ENCODE results near the gene INKA1.

Gene INKA1

DNA sequence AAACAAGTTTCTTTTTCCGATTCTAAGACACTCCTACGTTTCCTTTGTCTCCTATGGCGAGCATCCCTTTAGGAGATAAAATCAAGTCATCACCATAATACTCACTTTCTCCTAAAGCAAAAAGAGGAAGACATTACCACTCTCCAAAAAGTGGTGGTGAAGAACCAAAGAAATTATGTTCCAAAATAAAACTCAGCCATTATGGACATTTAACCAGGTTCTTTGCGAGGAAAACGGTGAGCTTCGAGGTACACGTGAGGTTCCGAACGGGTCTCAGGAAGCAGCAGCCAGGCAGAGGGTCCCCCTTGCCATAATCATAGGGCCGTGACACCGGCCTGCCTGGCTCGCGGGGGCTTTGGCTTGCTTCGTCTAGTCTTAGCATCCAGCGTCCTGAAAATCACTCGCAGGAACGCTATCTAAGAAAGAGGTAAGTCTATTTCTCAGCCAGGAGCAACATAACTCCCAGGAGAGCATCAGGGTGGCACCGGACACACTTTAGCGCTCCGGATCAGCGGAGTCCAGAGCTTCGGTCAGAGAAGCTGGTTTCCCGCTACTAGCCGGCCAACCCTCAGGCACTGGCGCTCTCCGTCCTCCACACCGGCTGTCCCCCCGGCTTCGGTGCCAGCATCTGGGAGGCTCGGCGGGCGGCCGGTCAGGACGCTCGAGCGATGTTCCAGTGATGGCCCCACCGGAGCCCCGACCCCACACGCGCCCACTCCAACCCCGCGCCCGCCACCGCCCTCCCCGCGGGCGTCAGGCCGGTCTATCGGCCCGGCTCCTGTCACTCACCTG is 17.3 kb upstream of the INKA1 start:
- DNase-seq = peak in 20 of 42 donors; percentile 14 to 69 (median 38)
- intact Hi-C loops (cut with DNase I) = loop anchor here (5.0 kb wide), 1 partner anchor 63 kb away; the partner anchor contains the start of gene GMPPB

DNA sequence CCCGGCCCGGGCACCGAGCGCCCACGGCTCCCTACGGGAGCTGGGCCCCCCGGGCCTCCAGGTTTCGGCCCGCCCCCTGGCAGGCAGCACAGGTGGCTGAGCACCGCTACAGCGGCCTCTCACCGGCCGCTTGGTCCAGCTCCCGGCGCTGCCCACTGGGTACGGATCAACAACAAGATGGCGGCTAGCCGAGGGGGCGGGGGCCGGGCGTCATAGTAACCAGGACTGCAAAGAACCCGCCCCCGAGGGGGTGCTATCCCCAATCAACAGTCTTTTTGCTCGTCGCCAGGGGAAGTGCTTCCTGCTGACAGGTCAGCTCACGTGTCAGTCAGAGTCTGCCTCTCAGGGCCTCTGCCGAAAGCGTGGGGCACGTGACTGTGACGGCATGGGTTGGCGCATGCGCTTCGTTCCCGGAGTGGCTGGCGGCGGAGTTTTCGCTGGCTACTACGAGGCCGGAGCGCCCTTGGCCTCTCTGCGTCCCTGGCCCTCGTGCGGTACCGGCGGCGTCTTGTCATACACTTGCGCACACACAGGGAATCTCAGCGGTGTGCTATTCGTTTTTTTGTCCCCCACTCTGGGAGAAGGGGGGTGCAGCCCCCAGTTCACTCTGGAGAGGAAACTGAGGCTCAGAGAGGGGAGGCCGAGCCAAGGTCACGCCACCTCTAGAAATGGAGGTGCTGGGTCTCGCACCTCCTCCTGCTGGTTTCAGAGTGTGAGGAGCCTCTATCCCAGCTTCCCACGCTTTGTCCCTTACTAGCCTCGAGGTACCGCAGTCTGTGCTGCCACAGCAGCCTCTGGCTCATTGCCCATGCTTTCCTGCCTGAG is 16.5 kb upstream of the INKA1 start, which contains the start of gene IP6K1:
IP6K1 (minus strand) TSS at position 186 of the 825 bp plus-strand sequence. CDS start 38,502 bp downstream, outside the sequence.
- DNase-seq = peak; percentile 100
- intact Hi-C loops (cut with DNase I) = loop anchor here (5.0 kb wide), 1 partner anchor 64 kb away; the partner anchor contains the start of gene GMPPB

DNA sequence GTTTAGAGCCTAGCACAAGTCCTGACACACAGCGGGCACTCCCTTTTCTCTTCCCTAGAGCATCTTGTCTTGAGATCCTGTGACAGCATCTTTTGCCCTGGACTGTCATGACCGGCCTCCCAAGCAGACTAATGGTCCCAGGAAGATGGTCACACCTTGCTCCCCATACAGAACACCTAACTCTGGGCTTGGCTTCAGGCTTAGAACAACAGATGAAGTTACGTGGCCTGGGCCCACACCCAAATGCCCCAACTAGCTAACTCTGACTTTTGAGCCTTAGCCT is 15.9 kb upstream of the INKA1 start:
- DNase-seq = peak in 1 of 42 donors; percentile 29
- intact Hi-C loops (cut with DNase I) = loop anchor here (5.0 kb wide), 1 partner anchor 65 kb away; the partner anchor contains the start of gene GMPPB

DNA sequence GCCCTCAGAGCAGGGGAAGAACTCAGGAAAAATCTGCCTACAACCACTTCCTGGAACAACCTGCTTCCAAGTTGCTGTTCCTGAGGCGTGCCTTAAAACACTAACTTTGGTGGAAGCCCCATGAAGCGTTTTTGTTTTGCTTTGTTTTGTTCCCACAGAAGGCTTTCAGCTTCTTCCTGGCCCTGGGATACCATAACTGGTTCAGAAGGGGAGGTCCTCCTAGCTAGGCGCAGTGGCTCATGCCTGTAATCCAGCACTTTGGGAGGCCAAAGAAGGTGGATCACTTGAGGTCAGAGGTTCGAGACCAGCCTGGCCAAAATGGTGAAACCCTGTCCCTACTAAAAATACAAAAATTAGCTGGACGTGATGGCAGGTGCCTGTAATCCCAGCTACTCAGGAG is 15.5 kb upstream of the INKA1 start:
- intact Hi-C loops (cut with DNase I) = loop anchor here (5.0 kb wide), 1 partner anchor 65 kb away; the partner anchor contains the start of gene GMPPB
- DNase-seq = no peak

DNA sequence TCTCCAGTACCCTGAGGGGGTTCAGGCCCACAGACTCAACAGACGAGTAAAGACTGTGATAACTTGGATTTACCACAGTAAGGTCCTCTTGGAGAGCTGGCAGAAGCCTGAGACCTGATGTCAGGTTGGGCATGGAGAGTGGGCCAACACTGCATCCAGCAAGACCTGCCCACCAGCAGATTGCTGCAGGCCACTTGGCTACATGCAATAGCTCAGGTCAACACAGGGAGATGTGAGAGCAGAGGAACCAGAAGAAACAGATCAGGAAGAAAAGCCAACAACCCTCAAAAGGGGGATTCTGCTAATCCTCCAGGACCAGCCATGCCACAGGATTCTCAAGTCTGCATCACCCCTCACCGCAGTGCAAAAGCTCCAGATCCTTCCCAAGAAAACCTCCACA is 15.0 kb upstream of the INKA1 start:
- intact Hi-C loops (cut with DNase I) = loop anchor here (5.0 kb wide), 1 partner anchor 66 kb away; the partner anchor contains the start of gene GMPPB
- no peak for DNase-seq

DNA sequence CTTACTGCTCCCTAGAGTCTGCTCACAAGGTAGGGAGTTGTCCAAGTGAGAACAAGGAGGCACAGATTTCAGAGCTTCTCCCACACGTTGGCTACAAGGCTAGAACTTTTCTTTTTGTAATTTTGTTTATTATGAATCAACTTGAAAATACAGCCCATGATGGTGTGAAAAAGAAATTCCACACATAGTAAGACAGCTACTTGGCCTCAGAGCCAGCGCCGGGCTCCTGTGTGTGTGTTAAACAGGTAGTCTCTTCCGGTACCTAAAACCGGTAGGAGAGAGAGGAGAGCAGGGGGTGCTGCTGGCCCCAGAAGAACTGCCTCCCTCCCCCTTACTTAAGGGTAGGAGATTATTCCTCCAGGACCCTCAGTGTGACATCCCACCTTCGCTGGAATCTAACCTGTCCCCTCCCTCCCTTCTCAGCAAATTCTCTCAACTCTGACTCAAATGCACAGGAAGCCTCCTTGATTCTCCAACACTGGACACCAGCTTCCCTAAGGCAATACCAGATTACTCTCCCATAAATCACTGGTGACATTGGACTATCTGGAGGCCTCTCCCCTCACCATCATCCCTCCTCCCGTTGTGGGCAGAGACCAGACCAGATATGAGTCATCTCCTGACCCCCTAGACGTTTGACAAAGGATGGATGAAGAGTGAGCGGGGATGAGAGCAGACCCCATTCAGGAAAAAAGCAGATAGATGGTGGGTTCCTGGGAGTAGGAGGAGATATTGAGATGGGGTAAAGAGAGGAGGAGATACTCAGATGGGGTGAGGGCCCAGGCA is 12.2 kb upstream of the INKA1 start:
- no peak for DNase-seq
- intact Hi-C loops (cut with DNase I) = no loop called here

DNA sequence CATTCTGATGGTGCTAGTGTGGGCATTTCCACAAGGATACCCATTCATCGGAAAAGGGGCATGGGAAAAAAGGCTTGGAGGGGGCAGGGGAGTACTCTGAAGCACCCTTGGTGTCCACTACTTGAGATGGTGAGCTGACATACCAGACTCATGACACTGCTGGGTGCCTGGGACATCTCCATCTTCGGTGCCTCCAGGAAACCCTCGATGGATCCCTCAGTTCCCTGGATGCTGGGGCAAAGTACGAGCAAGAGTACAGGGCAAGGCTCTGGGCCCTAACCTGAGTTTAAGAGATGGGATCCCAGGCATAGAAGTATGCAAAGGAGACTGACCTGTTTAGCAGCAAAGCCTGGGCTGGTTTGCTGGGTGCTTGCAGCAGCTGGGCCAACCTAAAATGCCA is 11.5 kb upstream of the INKA1 start:
- intact Hi-C loops (cut with DNase I) = no loop called here
- DNase-seq = no peak

DNA sequence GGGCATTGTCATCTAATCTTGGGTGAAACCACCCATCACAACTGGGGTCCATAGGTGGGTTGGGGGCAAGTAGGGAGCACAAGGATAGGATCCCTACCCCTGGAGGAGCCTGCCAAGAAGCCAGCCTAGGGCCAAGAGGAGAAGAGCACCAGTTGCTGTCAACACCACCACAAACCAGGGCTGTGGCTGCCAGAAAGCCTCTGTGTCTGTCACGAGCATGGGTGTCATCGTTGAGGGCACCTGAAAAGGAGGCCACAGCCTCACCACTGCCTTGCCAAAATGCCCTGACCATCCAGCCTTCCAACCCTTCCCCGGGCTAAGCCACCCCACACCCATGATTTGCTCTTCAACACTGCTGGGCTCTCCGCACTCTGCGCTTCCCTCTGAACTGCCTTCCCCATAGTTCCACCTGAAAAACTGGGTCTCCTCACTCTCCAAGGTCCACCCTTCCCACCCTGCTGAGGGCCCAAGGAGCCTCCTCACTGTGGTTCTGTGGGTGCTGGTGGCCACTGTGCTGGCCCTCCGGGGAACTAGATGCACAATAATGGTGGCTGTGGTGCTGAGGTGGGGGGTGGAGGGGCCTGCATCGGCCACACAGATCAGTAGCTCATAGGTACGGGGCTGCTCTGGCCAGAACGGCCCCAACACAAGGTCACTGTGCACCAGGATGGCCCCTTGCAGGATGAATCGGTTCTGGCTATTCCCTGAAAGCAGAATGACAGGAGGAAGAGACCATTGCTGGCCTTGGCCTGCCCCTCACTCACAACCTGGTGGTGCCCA is 10.5 kb upstream of the INKA1 start:
- DNase-seq = no peak

DNA sequence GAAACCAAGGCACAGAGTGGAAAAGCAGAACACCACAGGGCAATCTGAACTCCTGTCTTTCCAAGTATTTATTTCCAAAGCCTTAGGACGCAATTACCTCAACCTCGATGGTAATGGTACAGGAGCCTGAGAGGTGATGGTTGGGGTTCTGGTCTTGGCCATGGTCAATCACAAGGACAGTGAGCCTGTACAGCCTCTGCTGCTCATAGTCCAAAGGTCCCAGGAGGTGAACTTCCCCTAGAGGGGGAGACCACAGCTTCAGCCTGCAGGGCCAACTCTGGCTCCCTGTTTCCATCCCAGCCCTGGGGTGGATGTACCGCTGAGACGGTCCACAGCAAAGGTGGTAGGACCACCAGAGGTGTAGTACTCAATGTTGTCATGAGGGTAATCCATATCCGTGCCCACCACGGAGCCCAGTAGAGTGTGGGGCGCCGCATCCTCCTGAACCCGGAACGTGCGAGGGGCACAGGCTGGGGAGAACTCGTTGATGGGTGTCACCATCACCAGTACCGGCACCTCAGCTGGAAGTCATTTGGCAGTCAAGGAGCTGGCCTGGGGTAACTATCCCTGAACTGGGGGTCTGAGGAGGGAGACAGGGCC is 9.5 kb upstream of the INKA1 start:
- intact Hi-C loops (cut with DNase I) = no loop called here
- DNase-seq = no peak

More for the DNA sequence above, 10.5 kb upstream of the INKA1 start:
- intact Hi-C loops (cut with DNase I) = no loop called here

DNA sequence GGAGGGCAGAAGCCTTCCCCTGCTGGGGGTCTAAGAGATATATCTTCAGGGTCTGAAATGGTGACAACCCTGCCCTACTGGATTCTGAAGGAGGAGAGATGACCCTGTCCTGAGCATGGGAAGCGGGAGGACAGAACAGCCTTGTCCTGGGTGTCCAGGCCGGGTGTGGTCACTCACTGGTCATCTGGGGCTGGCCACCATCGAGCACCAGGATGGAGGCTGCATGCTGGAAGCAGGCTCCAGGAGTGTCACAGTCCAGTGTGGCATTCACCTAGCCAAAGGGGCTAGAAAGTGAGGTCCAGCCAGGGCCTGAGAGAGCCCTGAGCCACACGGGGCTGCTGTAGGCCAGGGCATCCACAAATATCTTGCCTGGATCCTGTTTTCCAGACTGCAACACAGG is 8.6 kb upstream of the INKA1 start:
- intact Hi-C loops (cut with DNase I) = no loop called here
- no peak for DNase-seq

DNA sequence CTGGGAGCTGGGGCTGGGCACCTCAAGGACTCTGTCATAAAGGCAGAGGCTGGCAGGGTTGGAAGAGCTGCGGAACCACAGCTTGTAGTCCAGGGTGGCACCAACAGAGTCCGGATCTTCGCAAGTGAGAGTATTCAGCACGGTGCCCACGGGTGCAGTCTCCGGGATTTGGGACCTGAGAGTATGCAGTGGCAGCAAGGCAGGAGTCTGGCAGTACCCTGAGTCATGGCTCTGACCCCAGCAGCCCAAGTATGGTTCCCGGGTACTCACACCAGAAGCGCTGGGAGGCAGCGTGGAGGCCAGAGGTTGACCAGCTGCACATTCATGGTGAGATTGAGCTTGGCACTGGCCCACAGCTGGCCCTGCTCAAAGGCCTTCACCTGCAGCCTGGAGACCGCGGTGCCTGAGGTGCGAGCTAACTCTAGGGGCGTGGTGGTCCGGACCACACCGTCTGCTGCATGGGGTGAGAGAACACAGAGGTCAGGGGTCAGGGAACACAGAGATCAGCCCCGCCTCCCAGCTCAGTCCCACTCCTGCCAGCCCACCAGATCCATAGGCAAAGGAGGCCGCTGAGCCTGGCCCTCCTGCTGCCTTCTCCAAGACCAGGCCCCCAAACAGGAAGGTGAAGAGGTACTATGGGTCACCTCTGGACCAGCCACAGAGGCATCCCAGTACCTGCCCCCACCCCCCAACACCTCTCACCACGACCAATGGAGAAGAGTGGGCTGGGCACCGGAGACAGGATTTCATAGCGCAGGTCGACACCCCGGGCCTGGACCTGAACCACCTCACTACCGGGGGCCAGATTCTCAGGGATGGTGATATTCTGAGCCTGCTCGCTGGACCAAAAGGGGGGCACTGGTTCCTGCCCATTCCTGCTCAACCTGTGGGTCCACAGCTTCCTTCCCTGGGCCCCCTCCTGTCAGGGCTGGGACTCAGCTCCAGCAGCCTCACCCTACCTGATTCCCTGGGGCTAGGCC is 7.8 kb upstream of the INKA1 start:
- intact Hi-C loops (cut with DNase I) = no loop called here
- no peak for DNase-seq

DNA sequence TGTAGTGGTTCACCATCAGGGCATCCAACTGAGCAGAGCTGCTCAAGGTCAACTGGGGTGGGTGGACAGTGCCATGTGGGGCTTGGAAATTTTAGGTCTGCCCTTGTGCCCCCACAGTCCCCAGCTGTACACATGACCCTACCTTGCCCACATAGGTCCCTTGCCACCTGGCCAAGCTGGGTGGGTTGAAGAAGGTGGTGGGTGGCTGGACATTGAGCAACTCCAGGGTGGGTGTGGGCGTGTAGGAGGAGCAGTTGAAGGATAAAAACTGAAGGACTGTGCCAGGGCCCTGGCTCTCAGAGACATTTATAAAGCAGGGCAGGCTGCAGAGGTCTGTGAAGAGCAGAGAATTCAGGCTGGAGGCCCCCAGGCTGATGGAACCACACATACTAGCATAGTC is 4.0 kb upstream of the INKA1 start:
- DNase-seq = no peak
- intact Hi-C loops (cut with DNase I) = no loop called here

DNA sequence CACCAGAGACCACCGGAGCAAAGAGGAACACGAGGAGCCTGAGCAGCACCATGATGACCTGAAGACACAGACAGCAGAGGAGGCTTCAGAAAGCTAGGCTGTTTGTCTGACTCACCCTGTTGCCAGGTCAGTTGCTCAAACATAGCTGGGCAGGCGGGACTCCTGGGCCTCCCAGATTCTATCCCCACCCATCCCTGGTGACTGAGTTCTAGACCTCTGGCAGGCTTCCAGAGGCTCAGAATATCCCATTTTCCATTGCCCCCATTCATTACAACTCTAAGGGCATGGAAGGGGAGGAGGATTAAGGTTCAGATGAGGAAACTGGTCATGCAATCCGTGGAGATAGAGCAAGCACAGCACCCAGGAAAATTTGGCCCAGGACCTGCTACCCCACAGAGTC is 3.3 kb upstream of the INKA1 start, which contains the start of gene CDHR4:
CDHR4 (minus strand) TSS at position 113 of the 400 bp plus-strand sequence; CDS start at position 52, 61 bp downstream.
- intact Hi-C loops (cut with DNase I) = loop anchor here (5.0 kb wide), 1 partner anchor 38 kb away; no protein-coding TSS in a partner anchor
- DNase-seq = no peak

DNA sequence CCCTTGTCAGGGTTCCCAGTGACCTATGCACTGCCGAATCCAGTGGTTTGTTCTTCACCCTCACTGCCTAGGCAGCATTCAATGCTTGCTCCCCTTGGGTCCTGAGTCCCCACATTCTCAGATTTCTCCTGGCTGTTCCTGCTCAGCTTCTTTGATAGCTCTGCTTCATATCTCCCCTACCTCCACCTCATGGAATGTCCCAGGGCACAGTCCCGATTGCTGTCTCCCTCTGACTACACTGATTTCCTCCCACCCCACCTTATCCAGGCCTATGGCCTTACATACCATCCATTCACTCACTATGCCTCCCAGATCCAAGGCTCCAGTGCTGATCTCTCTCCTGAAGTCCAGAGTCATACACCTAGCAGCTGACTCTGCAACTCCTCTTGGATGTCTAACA is 1.9 kb upstream of the INKA1 start:
- intact Hi-C loops (cut with DNase I) = loop anchor here (5.0 kb wide), 1 partner anchor 36 kb away; no protein-coding TSS in a partner anchor
- DNase-seq = no peak

DNA sequence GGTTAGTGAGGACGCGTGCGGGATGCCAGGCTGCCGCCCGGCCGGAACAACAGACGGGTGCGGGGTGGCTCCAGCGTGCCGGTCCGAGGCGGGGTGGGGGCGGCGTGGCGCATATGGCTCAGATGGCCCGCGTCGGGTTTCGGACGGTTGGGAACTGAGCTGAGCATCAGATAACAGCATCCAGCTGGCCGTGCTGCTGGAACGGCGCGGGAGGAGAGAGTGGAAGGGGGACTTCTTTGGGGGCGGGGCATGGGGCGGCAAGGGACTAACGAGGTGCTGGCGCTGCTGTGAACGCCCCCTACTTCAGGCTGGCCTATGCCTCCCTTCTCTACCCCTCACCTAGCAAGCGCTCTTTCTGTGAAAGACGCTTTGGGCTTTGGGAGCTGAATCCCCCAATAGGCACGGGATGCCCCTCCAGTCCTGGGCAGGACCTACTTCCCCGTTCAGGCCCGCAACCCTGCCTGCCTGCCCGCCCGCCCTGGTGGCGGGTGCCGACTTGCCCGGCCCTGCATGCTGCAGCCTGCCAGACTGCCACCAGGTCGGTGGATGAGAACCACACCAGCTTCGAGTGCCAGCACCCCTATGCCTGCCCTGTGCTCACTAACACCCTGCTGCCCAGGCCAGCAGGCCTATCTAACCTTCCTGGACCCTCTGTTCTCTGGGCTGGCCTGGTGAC is 542 bp downstream of the INKA1 start:
- intact Hi-C loops (cut with DNase I) = loop anchor here (5.0 kb wide), 1 partner anchor 34 kb away; no protein-coding TSS in a partner anchor
- DNase-seq = peak in 12 of 42 donors; percentile 19 to 52 (median 34)
